ENCODE measurements around the gene ZBTB33.

ZBTB33 gene

GRCh38 chrX:120238933-120239332 is 11.7 kb upstream of the ZBTB33 start:
- Mint-ChIP-seq H3K27ac (no peak overlapping the region), H3K36me3 (ENCODE audit: low read depth) (peaks cover 7% of the 10 kb centered on the region), H3K4me1 (peaks cover 8% of the 10 kb centered on the region), H3K9me3 (peaks cover 20% of the 10 kb centered on the region), H3K4me3 (no peak overlapping the region), H3K27me3 (ENCODE audit: low read depth, poor library complexity) (peaks cover 3% of the 10 kb centered on the region)
- TF ChIP-seq, protein P1, sequence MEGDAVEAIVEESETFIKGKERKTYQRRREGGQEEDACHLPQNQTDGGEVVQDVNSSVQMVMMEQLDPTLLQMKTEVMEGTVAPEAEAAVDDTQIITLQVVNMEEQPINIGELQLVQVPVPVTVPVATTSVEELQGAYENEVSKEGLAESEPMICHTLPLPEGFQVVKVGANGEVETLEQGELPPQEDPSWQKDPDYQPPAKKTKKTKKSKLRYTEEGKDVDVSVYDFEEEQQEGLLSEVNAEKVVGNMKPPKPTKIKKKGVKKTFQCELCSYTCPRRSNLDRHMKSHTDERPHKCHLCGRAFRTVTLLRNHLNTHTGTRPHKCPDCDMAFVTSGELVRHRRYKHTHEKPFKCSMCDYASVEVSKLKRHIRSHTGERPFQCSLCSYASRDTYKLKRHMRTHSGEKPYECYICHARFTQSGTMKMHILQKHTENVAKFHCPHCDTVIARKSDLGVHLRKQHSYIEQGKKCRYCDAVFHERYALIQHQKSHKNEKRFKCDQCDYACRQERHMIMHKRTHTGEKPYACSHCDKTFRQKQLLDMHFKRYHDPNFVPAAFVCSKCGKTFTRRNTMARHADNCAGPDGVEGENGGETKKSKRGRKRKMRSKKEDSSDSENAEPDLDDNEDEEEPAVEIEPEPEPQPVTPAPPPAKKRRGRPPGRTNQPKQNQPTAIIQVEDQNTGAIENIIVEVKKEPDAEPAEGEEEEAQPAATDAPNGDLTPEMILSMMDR (IDR thresholded peaks at IDR 0.05), result no peak
- no peak for DNase-seq

- TF ChIP-seq, protein P1 (IDR thresholded peaks at IDR 0.05), result no peak
- Mint-ChIP-seq H3K36me3 (ENCODE audit: low read depth) (peaks cover under 1% of the 10 kb centered on the region), H3K9me3 (peaks cover 29% of the 10 kb centered on the region), H3K27ac (no peak overlapping the region), H3K27me3 (ENCODE audit: low read depth, poor library complexity) (peaks cover 24% of the 10 kb centered on the region), H3K4me1 (peaks cover 12% of the 10 kb centered on the region), H3K4me3 (no peak overlapping the region)
- DNase-seq, result no peak
Observed at GRCh38 chrX:120242813-120243212, 7.8 kb upstream of the ZBTB33 start.

DNA sequence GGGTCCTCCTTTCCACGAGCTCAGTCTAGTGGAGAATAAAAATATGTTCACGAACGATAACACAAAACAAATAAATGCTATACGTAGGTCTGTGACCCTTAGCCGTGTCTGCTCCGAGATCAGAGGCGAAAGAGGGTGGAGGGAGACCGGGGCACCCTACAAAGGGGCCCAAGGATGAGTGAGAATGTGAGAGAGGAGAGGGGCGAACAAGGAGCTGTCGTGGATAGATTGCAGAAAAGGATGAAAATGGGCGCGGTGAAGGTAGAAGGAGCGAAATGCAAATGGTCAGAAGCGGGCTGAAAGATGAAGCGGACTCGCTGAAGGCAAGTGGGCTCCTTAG is 6.2 kb upstream of the ZBTB33 start:
- no peak for DNase-seq
- Mint-ChIP-seq H3K27ac (peak overlapping the region; percentile 24), H3K4me1 (peaks cover 12% of the 10 kb centered on the region), H3K27me3 (ENCODE audit: low read depth, poor library complexity) (peaks cover 33% of the 10 kb centered on the region), H3K9me3 (peaks cover 29% of the 10 kb centered on the region), H3K4me3 (peak overlapping the region; percentile 97), H3K36me3 (ENCODE audit: low read depth) (no peaks in the 10 kb centered on the region)
- TF ChIP-seq, protein P1 (IDR thresholded peaks at IDR 0.05), result no peak

GRCh38 chrX:120244735-120245498 is 5.7 kb upstream of the ZBTB33 start:
- TF ChIP-seq, protein P1 (IDR thresholded peaks at IDR 0.05), result no peak
- Mint-ChIP-seq H3K4me3 (peak overlapping the region; percentile 97), H3K27me3 (ENCODE audit: low read depth, poor library complexity) (peaks cover 34% of the 10 kb centered on the region), H3K9me3 (peaks cover 29% of the 10 kb centered on the region), H3K4me1 (peaks cover 12% of the 10 kb centered on the region), H3K36me3 (ENCODE audit: low read depth) (no peaks in the 10 kb centered on the region), H3K27ac (peak overlapping the region; percentile 58)
- peak; percentile 57 for DNase-seq

- Mint-ChIP-seq H3K4me3 (peak overlapping the region; percentile 96), H3K27ac (peak overlapping the region; percentile 96), H3K4me1 (peaks cover 12% of the 10 kb centered on the region), H3K36me3 (ENCODE audit: low read depth) (peaks cover 22% of the 10 kb centered on the region), H3K9me3 (peaks cover 32% of the 10 kb centered on the region), H3K27me3 (ENCODE audit: low read depth, poor library complexity) (peaks cover 29% of the 10 kb centered on the region)
- peak; percentile 19 for DNase-seq
- TF ChIP-seq, protein P1 (IDR thresholded peaks at IDR 0.05), result no peak
Observed at GRCh38 chrX:120251471-120252011, 929 bp downstream of the ZBTB33 start.

DNA sequence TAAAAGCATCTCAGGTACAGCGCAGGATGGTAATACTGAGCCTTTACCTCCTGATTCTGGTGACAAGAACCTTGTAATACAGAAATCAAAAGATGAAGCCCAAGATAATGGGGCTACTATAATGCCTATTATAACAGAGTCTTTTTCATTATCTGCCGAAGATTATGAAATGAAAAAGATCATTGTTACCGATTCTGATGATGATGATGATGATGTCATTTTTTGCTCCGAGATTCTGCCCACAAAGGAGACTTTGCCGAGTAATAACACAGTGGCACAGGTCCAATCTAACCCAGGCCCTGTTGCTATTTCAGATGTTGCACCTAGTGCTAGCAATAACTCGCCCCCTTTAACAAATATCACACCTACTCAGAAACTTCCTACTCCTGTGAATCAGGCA is 3.2 kb downstream of the ZBTB33 start:
- Mint-ChIP-seq H3K27ac (no peak overlapping the region), H3K9me3 (peaks cover 29% of the 10 kb centered on the region), H3K4me3 (peak overlapping the region; percentile 14), H3K4me1 (peaks cover 12% of the 10 kb centered on the region), H3K27me3 (ENCODE audit: low read depth, poor library complexity) (peaks cover 11% of the 10 kb centered on the region), H3K36me3 (ENCODE audit: low read depth) (peaks cover 30% of the 10 kb centered on the region)
- no peak for DNase-seq
- TF ChIP-seq, protein P1 (IDR thresholded peaks at IDR 0.05), result no peak
